RCC 7860 (cell line): Measurements from ENCODE around the gene MRLN.
"Not testable (repeated sequence)": the region's sequence is repeated elsewhere in the genome, so short reads cannot be mapped to it uniquely, and the experiment has no call there.

Experiments
- DNase-seq: peaks from one replicate; pipeline ENCODE4 v3.0.0-alpha.2; 2015; ENCODE audit warnings: low spot score
- FAIRE-seq: peaks from 2 replicates; lab custom pipeline; 2012; peaks lifted over from hg19 to GRCh38; lab: Jason Lieb, UNC

MRLN gene

DNA sequence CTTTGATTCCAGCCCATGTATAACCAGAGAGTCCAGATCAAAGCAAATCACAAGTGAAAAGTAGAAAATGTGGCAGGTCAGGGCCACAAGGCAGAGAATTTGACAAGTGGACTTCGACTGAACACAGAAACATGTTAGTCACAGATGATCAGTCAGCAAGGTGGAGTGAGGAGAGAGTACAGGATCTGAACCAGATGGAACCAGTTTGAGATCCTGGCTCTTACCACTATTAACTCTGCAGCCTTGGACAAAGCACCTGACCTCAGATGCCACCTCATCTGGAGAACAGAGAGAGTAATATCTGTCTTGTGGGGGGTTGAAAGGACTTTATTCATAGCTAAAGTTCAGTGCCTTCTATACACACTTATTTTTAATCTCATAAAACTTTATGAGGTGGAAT lies 4.4 kb downstream of the MRLN start:
- FAIRE-seq: no peak
- no peak for DNase-seq

GRCh38 chr10:59745163-59745650 lies 8.0 kb downstream of the MRLN start:
- DNase-seq: no peak
- no peak for FAIRE-seq

- not testable (repeated sequence) for FAIRE-seq, DNase-seq
Measured at GRCh38 chr10:59744762-59745161, 8.5 kb downstream of the MRLN start.

DNA sequence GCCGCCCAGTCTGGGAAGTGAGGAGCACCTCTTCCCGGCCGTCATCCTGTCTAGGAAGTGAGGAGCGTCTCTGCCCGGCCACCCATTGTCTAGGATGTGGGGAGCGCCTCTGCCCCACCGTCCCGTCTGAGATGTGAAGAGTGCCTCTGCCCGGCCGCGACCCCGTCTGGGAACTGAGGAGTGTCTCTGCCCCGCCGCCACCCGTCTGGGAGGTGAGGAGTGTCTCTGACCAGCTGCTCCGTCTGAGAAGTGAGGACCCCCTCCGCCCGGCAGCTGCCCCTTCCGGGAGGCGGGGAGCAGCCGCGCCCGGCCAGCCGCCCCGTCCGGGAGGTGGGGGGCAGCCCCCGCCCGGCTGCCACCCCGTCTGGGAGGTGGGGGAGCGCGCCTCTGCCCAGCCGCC lies 9.1 kb downstream of the MRLN start:
- not testable (repeated sequence) for DNase-seq, FAIRE-seq

- no peak for FAIRE-seq
- no peak for DNase-seq
Measured at GRCh38 chr10:59741583-59741982, 11.7 kb downstream of the MRLN start.

GRCh38 chr10:59741048-59741447 lies 12.2 kb downstream of the MRLN start:
- FAIRE-seq (no peak), DNase-seq (no peak)

- DNase-seq (no peak), FAIRE-seq (no peak)
Measured at GRCh38 chr10:59736749-59737148, 16.5 kb downstream of the MRLN start.

DNA sequence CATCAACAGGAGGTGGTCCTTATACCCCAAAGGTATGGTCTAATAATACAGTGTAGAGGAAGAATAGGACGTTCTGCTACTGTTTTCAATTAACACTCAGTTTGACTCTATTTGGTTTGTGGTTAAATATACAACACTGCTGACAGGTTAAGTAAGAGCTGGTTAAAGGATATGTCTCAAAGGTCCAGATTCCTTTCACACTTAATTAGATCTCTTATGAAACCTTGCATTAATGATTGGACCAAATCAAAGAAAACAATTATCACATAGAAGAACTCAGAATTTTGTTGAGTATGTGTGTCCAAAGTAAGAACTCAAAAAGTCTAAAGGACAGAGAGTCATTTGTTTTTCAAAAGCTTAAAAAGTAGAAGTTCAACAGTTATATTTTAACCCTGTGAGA lies 18.0 kb downstream of the MRLN start:
- FAIRE-seq (no peak), DNase-seq (no peak)

GRCh38 chr10:59734014-59734462 lies 19.2 kb downstream of the MRLN start:
- no peak for DNase-seq
- no peak for FAIRE-seq

DNA sequence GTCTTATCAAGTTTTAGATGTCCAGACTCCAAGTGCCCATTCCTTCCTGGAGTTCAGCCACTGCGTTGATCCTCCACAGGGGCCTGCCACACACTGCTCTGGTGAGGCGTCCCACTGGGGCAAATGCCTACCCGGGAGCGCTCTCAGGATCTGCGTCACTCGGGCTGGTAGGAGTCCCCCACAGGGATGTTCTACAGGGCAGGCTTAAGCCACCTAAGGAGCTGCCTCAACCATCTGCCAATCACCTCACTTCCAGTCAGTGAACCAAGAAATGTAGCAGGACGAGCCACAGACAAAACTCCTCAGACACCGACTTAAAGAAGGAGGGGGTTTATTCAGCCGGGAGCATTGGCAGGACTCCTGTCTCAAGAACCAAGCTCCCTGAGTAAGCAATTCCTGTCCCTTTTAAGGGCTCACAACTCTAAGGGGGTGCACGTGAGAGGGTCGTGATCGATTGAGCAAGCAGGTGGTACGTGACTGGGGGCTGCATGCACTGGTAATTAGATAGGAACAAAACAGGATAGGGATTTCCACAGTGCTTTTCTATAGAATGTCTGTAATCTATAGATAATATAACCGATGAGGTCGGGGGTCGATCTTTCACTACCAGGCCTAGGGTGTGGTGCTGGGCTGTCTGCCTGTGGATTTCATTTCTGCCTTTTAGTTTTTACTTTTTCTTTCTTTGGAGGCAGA lies 19.8 kb downstream of the MRLN start:
- DNase-seq, FAIRE-seq: not testable (repeated sequence)

DNA sequence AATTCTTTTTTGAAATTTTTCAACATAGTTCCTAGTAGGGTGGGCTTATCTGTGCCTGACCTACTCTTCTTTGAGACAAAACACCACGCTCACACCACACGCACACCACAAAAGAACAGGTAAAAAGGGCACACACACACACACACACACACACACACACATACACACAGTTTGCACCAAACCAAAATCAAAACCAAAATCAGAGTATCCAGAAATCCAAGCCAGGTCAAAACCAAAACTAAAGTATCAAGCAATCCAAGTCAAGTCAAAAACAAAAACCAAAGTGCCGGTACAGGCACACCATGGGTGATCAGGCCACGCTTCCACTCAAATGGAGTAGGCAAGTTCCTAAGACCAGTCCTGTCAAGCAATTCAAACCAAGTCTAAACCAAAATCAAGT lies 20.4 kb downstream of the MRLN start:
- DNase-seq, FAIRE-seq: not testable (repeated sequence)

DNA sequence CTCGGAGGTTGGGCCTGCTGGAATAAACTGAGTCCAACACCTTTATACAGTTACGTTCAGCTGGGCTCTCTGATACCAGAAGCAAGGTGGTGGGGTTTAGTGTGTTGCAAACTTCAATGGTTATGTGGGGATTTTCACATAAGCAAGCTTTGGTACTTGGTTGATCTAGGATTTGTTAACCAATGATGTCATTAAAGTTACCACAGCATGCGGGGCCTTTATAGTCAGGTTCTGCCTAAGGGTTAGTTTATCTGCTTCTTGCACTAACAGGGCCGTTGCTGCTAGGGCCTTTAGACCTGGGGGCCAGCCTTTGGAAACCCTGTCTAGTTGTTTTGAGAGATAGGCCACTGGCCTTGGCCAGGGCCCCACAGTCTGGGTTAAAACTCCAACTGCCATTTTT lies 24.1 kb downstream of the MRLN start:
- DNase-seq, FAIRE-seq: not testable (repeated sequence)

DNA sequence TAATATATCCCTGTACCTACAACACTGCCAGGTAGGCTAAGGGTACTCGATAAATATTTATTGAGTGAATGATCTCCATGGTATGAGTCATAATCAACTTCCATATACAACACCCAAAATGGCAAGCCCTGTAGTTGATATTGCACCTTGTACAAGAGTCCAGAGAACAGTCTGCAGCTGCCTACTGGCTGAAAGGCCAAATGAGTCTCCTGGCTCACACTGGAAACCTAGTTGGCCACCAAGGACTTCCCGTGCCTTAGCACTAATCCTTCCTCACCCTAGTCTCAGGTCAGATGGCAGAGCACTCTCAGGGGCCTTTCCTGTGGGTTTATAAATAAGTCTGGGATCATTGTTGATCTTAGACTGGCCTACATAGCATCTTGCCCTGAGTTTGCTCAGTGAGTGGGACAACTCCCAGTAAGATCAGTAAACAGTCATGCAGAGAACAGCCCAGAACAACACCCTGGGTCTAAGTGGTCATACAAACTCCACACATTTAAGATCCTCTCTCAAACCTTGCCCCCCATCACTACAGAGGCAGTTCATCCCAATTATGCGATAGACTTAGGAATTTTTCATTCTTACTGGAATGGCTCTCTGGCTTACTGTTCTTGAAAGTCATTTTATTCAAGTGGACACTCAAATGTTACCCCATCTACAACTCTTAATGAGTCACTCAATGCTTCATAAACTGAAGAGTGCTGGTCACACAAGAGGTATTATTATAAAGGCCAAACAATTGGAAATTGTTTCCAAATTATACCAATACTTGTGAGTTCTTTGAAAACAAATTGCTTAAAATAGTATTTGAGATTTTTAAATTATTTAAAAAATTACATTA lies 28.9 kb downstream of the MRLN start:
- FAIRE-seq: no peak
- DNase-seq: no peak

GRCh38 chr10:59720377-59720776 lies 32.9 kb downstream of the MRLN start:
- no peak for FAIRE-seq

GRCh38 chr10:59719374-59719773 lies 33.9 kb downstream of the MRLN start:
- FAIRE-seq: no peak
- DNase-seq: no peak

More at GRCh38 chr10:59720377-59720776, 32.9 kb downstream of the MRLN start:
- no peak for DNase-seq

- no peak for DNase-seq
- no peak for FAIRE-seq
Measured at GRCh38 chr10:59718257-59718656, 35.0 kb downstream of the MRLN start.

DNA sequence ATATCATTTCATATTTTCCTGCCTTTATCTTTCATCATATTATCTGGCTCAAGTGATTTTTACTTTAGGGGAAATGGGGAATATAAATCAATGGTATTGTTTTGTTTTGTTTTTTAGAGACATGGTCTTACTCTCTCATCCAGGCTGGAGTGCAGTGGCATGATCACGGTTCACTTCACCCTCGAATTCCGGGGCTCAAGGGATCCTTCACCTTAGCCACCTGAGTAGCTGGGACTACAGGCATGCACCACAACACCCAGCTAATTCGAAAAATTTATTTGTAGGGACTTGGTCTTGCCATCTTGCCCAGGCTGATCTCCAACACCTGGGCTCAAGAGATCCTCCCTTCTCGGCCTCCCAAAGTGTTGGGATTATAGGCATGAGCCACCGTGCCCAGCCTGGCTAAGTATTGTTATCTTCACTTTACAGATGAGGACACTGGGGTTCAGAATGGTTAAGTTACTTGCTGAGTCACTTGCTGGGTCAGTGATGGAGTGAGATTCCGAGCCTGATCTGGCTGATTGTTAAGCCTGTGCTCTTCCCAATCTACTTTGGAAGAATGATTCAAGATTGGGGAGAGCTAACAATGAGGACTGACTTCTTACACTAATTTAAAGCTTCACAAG lies 39.9 kb downstream of the MRLN start:
- FAIRE-seq: no peak

GRCh38 chr10:59711871-59712494 lies 41.3 kb downstream of the MRLN start:
- FAIRE-seq (no peak), DNase-seq (no peak)

More for the DNA sequence above, 39.9 kb downstream of the MRLN start:
- DNase-seq: no peak

GRCh38 chr10:59709395-59710125 lies 43.7 kb downstream of the MRLN start, which contains the start of gene SLC16A9:
SLC16A9 (minus strand) TSS chr10:59709850; CDS start chr10:59684291, 25,559 bp downstream.
- DNase-seq (peak; percentile 8), FAIRE-seq (no peak)

GRCh38 chr10:59708816-59709394 lies 44.4 kb downstream of the MRLN start:
- no peak for FAIRE-seq
- DNase-seq: no peak
